Measurements from ENCODE around the gene ASB17.

DNA sequence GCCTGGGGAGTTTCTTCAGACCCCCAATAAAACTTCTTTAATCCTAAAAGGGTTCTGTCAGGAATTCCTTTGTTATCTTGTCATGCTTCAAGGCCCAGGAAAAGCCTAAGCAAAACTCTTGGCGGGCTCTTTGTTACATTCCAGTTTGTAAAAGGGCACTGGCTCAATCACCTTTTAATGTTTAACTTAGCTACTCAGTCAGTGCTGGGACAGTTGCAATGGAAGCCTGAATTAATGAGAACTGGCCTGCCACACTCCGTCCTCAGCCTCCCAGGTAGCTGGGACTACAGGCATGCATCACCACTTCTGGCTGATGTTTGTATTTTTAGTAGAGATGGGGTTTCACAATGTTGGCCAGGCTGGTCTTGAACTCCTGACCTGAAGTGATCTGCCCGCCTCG lies 21.3 kb upstream of the ASB17 start:
- TF ChIP-seq, protein P1, sequence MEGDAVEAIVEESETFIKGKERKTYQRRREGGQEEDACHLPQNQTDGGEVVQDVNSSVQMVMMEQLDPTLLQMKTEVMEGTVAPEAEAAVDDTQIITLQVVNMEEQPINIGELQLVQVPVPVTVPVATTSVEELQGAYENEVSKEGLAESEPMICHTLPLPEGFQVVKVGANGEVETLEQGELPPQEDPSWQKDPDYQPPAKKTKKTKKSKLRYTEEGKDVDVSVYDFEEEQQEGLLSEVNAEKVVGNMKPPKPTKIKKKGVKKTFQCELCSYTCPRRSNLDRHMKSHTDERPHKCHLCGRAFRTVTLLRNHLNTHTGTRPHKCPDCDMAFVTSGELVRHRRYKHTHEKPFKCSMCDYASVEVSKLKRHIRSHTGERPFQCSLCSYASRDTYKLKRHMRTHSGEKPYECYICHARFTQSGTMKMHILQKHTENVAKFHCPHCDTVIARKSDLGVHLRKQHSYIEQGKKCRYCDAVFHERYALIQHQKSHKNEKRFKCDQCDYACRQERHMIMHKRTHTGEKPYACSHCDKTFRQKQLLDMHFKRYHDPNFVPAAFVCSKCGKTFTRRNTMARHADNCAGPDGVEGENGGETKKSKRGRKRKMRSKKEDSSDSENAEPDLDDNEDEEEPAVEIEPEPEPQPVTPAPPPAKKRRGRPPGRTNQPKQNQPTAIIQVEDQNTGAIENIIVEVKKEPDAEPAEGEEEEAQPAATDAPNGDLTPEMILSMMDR (IDR thresholded peaks at IDR 0.05): no peak
- no peak for TF ChIP-seq POLR2A (IDR thresholded peaks at IDR 0.05)

Measured in testis (tissue), 2 donors.